Measurements from ENCODE around the gene TBPL2. TPM values are rescaled to one million over a fixed set of nuclear protein-coding genes. Genes with fewer than 3 reads are reported as not detected.

TBPL2 gene
- total and polyA plus RNA-seq, 2 of the 13 experiments (the other 11 are each of a cell fraction or from before 2014, with no cell fraction given) = not detected

GRCh38 chr14:55441286-55441685 lies 870 bp upstream of the TBPL2 start:
- H3K27me3 ChIP-seq (ENCODE audit: control insufficient read depth in 1 of 2, insufficient read depth in 2 of 2, low read length in 2 of 2) = no peaks in the 10 kb centered on the region
- no peak overlapping the region for H2AFZ ChIP-seq (ENCODE audit: low read length)
- ATAC-seq (no peak), FAIRE-seq (no peak), DNase-seq (ENCODE audit: low spot score) (no peak)
- H3K4me1 ChIP-seq (ENCODE audit: insufficient read depth, low read length) = peaks cover 9% of the 10 kb centered on the region
- in situ Hi-C loops (cut with HindIII; ENCODE audit: extremely low pct_ligation_motif_present, low pct_unique_long_range_greater_than_20kb) = loop anchor here (25.0 kb wide), 1 partner anchor 221 kb away; no protein-coding TSS in a partner anchor
- no peak overlapping the region for H3K9ac ChIP-seq (ENCODE audit: insufficient read depth, low read depth, low read length)
- intact Hi-C loops (cut with micrococcal nuclease; ENCODE audit: unreplicated experiment) = no loop called here
- H3K27ac ChIP-seq (ENCODE audit: extremely low read length, insufficient read depth, low read length) = no peak overlapping the region
- ChIA-PET POLR2A (no interaction called here), CTCF (ENCODE audit: low intra/inter-chr PET ratio, low total read pairs) (no interaction called here)
- no peaks in the 10 kb centered on the region for H3K9me3 ChIP-seq (ENCODE audit: low read length)
- H3K79me2 ChIP-seq (ENCODE audit: insufficient read depth, low read length) = no peaks in the 10 kb centered on the region
- no peaks in the 10 kb centered on the region for H3K36me3 ChIP-seq (replicated peaks in 1 of 2; ENCODE audit: control insufficient read depth in 1 of 2, insufficient read depth in 2 of 2, low read length in 2 of 2)
- BruUV-seq (replicated peaks) = no TSS peak
- no peaks in the 10 kb centered on the region for H4K20me1 ChIP-seq (ENCODE audit: insufficient read depth, low read length)
- H3K4me2 ChIP-seq (ENCODE audit: low read depth, low read length) = no peak overlapping the region
- WGBS (ENCODE audit: low lambda C conversion rate) = 41% methylated on average over 9 of the region's 9 CpGs
- TF ChIP-seq ZNF12 (CRISPR knock-in tag; IDR thresholded peaks at IDR 0.05) = no peak
- TF ChIP-seq THAP8 (CRISPR knock-in tag; IDR thresholded peaks at IDR 0.05; ENCODE audit: borderline replicate concordance) = no peak
- no peak for TF ChIP-seq KDM6A (CRISPR knock-in tag; IDR thresholded peaks at IDR 0.05; ENCODE audit: low read depth)
- TF ChIP-seq ZNF292 (CRISPR knock-in tag; IDR thresholded peaks at IDR 0.05; ENCODE audit: borderline replicate concordance, low read depth) = no peak
- no peak for TF ChIP-seq BORCS8-MEF2B (CRISPR knock-in tag; IDR thresholded peaks at IDR 0.05)
- TF ChIP-seq TERF1 (CRISPR knock-in tag; IDR thresholded peaks at IDR 0.05) = no peak
- TF ChIP-seq CENPT (CRISPR knock-in tag; IDR thresholded peaks at IDR 0.05; ENCODE audit: low read depth) = no peak
- no peak for TF ChIP-seq ZSCAN30 (CRISPR knock-in tag; IDR thresholded peaks at IDR 0.05)
- no peak for TF ChIP-seq PCBP2 (optimal IDR thresholded peaks at IDR 0.05; ENCODE audit: low read depth, low read length, poor library complexity, severe bottlenecking)
- TF ChIP-seq ZFP36 (IDR thresholded peaks at IDR 0.05; ENCODE audit: borderline replicate concordance, low read depth, low read length, partially characterized antibody) = no peak
- no peak for TF ChIP-seq ETV6 (CRISPR knock-in tag; conservative IDR thresholded peaks at IDR 0.05)
- no peak for TF ChIP-seq PAX8 (CRISPR knock-in tag; IDR thresholded peaks at IDR 0.05; ENCODE audit: borderline replicate concordance)
- TF ChIP-seq STAT5B (CRISPR knock-in tag; IDR thresholded peaks at IDR 0.05) = no peak
- no peak for TF ChIP-seq FOXA1 (IDR thresholded peaks at IDR 0.05)
- TF ChIP-seq FOXA1 (CRISPR knock-in tag; IDR thresholded peaks at IDR 0.05) = no peak
- no peak for TF ChIP-seq EHMT2 (IDR thresholded peaks at IDR 0.05; ENCODE audit: borderline replicate concordance, low read depth, low read length)
- no peak for TF ChIP-seq ZBTB8A (CRISPR knock-in tag; IDR thresholded peaks at IDR 0.05; ENCODE audit: borderline replicate concordance, low read depth)
- no peak for TF ChIP-seq KMT2A (CRISPR knock-in tag; IDR thresholded peaks at IDR 0.05)
- no peak for TF ChIP-seq ZNF343 (CRISPR knock-in tag; IDR thresholded peaks at IDR 0.05)
- no peak overlapping the region for H3K4me3 ChIP-seq (replicated peaks in 1 of 3; ENCODE audit: insufficient read depth in 1 of 3, low read depth in 2 of 3, low read length in 3 of 3)

All from HepG2 (cell line).